ENCODE data around the gene SEC24C.

GRCh38 chr10:73731588-73732375 is 12.4 kb upstream of the SEC24C start:
- TF ChIP-seq USF1 (IDR thresholded peaks at IDR 0.05; ENCODE audit: borderline replicate concordance, low read depth) (no peak), RFX5 (IDR thresholded peaks at IDR 0.05; ENCODE audit: low read length) (no peak), GABPA (IDR thresholded peaks at IDR 0.05; ENCODE audit: low read depth) (no peak), CTCF (IDR thresholded peaks at IDR 0.05) (no peak), TCF12 (IDR thresholded peaks at IDR 0.05) (no peak), EZH2phosphoT487 (IDR thresholded peaks at IDR 0.05; ENCODE audit: borderline replicate concordance, low read depth) (no peak), NRF1 (IDR thresholded peaks at IDR 0.05; ENCODE audit: low read depth, low read length) (no peak), TEAD4 (IDR thresholded peaks at IDR 0.05; ENCODE audit: borderline replicate concordance, insufficient read depth) (no peak), SMC3 (IDR thresholded peaks at IDR 0.05; ENCODE audit: low read depth, low read length) (no peak), EP300 (IDR thresholded peaks at IDR 0.05; ENCODE audit: borderline replicate concordance in 1 of 2, low read depth in 1 of 2, low read length in 1 of 2) (no peak), REST (IDR thresholded peaks at IDR 0.05; ENCODE audit: low read depth, low read length) (no peak), RAD21 (IDR thresholded peaks at IDR 0.05; ENCODE audit: low read length) (no peak), PBX3 (IDR thresholded peaks at IDR 0.05) (no peak)
